CD4-positive, alpha-beta T cell treated with Interleukin-6 for 4 hours (primary cell): Measurements from ENCODE around the gene MPRIP.
A peak's percentile ranks its signal among the peaks of the same experiment; 100 is the strongest.

ENCODE experiments used
- DNase-seq: peaks from one replicate; pipeline ENCODE4 v3.0.0-alpha.2; 2020; ENCODE audit warnings: mixed read lengths

Gene MPRIP

DNA sequence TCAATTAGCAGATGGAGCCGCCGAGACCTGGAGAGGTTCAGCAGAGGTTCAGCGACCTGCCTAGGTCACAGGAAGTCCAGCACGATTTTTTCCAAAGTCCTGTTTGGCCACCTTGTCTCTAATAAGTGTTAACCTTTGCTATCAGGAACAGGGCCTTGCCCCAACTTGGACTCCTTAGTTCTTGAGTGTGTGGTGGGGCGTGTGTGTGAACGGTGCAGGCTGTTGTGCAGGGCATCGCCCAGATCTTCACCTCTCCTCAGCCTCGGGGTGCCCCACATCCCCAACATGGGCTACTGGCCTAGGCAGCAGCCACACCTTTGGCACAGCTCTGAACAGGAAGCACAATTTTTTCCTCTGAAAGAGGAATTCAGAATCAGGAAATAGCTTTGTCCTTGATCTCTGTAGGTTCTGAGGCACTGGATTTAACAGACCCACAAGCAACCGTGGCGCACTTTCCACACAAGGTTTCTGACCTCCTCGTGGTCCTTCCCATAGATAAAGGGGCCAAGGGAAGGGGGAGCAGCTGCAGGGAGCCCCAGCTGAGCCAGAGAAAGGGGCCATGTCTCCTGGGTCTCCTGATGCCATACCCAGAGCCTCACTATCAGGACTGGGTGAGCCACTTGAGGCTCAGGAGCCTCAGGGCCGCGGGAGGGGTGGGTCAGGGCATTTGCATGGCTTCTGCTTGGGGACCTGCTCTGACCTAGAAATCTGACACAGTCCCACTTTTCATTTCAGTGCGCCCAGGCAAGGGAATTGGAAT, 10.4 kb downstream of the MPRIP start:
- no peak for DNase-seq

DNA sequence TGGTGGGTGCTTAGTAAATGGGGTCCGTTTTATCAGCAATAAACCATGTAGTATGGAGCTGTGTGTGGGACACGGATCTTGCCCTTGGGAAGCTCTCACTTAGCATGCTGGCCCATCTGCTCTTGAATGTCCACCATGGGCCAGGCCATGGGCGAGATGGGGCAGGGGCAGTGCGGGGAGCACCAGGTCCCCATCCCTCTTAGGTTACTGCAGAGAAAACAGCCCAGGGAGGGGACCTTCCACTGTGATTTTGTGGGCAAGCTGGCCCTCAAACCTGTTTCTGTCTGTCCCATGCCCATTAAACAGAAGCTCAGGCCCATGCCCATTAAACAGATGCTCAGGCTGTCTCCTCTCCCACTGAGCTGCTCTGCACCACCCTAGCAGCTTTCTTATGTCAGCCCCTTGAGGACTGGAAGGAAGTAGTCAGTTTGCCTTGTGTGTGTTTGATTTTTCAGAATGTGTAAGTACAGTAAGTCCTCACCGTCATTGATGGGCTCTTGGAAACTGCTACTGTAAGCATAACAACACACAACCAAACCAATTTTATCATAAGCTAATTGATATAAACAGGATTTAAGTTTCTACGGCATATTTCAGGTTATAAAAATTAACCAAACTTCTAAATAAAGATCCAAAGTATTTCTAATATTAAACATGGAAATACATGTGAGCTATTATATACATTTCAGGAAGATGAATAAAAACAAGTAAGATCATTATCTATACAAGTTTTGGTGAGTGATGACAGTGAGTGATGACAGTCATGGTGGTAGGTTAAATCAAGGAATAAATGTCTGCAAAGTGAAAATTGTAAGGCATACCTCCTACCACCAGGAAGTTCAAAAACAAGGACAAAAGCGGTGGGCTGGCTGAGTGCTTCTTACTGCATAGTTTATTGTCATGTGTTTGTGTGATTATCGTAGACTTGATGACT, 11.5 kb downstream of the MPRIP start:
- no peak for DNase-seq

DNA sequence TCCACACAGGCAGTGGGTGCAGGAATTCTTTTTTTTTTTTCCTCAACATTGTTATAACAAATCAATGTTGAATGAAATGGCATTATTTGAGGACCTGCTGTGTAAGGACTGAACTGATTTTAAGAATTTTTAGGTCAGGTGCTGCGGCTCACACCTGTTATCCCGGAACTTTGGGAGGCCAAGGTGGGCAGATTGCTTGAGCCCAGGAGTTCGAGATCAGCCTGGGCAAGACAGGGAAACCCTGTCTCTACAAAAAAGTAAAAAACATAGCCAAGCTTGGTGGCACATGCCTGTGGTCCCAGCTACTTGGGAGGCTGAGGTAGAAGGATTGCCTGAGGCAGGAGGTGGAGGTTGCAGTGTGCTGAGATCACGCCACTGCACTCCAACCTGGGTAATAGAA, 12.4 kb downstream of the MPRIP start:
- DNase-seq = no peak

DNA sequence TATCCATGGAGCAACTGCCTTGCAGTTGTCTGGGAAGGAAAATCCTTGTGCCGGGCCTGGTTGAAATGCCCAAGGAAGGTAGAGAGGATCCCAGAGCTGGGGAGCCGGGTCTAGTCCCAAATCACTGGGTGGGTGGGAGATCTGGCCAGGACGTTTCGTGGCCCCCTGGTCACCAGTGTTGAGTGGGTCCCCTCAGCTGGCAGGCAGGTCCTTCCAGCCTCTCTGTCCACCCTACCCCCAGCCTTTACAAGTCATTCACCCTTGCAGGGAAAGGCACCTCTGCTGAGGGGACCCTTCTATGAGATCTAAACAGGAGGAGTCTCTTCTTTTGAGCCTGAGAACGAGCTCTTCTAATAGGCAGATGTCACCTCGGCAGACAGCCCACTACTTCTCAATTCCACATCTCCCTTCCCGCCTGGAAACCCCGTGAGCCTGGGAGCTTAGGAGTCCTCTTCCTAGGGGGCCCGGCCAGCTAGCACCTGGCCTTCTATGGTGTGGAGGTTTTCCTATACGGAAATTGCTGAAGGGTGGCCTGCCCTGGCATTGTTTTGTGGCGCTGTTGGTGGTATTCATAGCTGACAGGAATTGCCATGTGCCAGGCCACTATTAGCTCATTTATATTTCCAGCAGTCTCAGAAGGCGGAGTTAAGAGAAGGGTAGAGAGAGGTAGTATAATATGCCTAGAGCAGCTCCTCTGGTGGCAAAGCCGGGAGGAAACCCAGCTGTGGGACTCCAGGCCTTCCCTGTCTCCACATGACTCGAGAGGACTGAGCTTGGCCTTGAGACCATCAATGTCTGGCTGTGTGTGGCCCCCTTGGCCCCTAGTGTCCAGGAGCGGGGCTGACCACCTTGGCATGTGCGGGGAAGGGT, 13.3 kb downstream of the MPRIP start:
- DNase-seq = no peak

DNA sequence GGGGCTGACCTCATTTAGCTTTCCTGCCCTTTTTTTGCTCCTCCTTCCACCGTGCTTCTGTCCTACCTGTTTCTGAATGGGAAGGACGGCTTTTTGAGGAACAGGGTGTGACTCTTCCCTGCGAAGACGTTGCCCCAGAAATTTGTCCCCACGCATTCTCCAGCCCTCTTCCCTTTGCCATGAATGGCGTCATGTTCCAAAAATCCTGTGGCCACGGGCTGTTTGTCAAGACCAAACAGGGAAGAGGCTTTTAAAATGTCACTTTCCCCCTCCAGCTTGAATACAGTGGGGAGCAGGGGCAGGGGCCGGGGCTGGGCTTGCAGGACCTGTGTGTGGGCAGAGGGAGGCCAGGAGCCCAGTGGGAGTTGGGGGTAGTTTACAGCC, 13.9 kb downstream of the MPRIP start:
- DNase-seq = no peak

DNA sequence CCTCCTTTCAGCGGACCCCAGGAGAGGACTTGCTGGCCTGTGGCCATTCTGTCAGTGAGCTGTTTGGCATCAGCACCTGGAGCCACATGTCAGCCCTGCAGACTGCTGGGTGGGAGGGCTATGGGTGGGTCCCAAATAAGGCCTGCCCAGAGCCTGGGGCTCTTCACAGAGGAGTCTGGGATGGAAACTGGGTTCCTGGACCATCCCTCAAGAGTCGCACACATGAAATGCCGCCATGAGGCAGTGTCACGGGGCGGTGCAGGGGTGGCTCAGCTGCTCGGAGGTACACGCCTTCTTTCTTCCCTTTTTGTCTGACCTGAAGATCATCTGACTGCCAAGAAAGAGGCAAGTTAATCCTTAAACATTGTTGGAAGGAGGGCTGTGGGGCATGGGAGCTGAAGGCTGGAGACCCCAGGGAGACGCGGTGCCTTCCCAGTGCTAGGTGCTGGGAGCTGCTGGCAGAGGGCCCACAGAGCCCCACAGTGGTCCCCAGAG, 14.8 kb downstream of the MPRIP start:
- DNase-seq = no peak

DNA sequence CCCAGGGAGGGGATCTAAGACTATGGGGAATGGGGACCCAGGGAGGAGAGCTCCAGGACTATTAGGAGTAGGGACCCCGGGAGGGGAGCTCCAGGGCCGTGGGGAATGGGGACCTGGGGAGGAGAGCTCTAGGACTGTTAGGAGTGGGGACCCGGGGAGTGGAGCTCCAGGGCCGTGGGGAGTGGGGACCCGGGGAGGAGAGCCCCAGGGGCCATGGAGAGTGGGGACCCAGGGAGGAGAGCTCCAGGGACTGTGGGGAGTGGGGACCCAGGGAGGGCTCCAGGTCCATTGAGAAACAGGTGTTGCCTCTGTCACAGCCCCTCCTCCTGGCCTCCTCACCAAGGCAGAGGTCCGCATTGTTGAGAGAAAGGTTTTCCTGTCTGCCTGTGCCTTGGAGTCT, 16.0 kb downstream of the MPRIP start:
- DNase-seq = no peak

DNA sequence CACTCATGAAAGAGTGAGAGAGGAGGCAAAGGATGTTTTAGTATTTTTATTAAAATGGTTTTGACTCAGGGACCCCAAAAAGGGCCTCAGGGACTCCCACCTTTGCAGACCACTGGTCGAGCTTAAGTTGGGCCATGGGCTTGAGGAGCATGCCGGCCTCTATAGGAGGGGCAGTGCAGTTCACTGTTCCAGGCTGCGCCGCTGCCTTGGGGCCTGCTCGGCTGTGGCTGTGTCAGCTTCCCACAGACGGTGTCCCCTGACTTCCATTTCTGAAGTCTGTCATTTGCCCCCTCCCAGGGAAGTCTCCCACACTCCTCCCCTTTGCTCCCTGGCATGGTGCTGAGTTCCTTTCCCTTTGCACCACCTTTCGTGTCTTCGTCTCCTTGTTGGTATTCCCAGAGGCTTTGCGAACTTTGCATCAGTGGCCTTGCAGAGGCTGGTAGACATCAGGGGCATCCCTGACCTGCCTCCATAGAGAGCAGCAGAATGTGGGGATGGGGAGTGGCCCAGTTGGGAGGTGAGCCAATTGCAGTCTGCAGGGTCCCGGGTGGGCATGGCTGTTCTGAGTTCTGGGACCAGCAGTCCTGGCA, 17.1 kb downstream of the MPRIP start:
- DNase-seq = no peak

DNA sequence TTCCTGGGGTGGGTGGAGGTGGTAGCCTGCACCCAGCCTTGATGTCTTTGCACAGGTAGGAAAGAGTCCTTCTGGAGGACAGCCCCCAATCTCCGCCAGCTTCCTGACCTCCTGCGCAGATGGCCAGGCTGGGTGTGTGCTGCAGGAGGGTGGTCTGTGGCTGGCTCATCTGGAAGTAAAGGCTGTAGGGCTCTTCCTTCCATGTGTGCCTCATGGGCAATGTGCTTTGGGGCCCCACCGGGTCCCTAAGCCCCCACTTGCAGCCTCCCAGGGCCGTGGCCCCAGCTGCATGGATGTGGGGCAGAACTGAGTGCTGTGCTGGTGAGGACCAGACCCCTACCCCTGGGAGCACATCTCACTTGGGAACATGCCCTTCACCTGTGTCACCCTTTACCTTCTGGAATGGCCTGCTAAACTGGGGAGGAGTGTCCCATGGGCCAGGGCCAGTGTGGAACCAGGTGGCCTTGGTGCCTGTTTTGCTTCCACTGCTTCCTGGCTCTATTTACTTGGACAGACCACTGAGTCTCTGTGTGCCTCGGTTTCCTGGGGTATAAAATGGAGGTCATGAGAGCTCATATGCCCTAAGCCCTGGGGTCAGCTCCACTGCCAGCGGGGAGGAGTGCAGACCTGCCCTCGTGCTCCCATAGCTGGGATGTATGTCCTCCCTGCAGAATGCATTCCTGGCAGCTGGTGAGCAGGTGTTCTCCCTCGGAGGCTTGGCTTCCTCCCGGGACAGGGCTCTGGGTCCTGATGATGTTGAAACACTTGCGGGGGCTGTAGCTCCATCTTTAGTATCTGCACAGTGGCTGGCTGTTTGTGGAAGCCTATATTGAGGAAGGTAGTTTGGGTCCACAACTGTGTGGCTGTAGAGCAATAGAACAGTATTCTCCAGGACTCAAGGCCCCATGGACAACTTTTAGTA, 18.0 kb downstream of the MPRIP start:
- DNase-seq = no peak

DNA sequence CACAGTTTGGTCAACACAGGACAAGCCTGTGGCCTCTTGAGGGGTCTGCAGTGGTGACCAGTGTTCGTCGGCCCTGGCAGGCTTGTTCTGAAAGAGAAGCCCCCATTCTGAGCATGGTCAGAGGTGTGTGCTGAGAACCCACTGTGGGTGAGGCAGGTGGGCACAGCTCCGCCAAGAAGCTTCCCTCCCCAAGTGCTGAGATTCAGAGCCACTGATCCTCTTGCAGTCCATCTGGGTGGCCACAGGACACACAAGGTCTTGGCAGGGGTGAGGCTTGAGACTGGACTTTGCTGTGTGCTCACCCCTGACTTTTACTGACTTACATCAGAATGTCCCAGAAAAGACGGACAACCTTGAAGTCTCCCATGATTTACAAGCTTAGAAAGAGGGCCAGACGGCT, 18.7 kb downstream of the MPRIP start:
- no peak for DNase-seq

DNA sequence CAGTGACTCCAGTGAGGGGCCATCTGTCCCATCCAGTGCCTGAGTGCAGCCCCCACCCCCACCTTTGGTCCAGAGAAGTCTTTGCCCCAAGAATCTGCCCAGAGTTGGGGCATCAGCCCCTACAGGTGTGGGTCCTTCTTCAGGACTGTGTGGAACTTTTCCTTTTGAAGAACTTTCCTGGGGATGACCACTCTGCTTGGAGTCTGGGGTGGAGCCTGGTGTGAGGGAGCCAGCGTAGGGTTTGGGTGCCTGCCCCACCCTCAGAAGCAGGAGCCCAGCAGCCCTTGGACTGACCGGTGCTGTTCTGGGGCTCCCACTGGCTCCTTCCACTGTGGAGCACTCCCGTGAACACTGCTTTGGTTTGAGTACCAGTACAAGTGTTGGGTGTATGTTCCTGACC, 19.3 kb downstream of the MPRIP start:
- no peak for DNase-seq

DNA sequence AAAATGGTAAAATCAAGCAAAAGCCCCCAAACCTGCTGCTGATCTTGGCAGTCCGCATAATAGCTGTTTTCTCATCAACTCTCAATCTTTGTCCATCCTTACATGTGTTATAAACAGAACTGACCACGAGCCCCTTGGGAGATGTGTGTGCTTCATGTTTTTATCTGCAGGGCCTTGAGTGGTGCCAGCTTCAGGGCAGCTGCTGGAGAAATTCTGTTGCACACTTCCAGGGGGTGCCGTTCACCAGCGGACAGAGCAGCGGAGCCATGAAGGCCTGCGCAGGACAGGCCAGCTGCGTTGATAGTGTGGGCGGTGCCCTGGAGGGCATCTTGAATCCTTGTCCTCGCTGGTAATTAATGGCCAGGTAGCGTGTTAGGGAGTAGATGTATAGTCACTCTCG, 20.1 kb downstream of the MPRIP start:
- no peak for DNase-seq

DNA sequence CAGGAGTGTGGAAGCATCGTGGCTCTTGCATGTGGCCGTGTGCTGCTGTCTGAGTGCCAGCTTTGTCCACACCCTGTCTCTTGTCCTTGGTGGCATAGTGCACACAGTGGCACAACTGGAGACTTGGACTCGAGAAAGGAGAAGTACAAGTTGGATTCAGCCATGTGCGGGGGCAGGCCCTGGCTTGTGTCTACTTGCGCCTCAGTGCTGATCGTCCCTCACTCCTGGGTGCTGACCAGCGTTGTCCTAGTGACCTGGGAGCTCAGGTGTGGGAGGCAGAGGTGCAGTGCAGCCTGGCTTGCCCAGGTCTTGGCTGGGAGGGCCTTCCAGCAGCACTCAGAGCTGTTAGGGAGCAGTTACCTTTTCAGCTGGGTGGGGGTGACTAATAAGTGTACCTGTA, 20.6 kb downstream of the MPRIP start:
- DNase-seq = no peak

DNA sequence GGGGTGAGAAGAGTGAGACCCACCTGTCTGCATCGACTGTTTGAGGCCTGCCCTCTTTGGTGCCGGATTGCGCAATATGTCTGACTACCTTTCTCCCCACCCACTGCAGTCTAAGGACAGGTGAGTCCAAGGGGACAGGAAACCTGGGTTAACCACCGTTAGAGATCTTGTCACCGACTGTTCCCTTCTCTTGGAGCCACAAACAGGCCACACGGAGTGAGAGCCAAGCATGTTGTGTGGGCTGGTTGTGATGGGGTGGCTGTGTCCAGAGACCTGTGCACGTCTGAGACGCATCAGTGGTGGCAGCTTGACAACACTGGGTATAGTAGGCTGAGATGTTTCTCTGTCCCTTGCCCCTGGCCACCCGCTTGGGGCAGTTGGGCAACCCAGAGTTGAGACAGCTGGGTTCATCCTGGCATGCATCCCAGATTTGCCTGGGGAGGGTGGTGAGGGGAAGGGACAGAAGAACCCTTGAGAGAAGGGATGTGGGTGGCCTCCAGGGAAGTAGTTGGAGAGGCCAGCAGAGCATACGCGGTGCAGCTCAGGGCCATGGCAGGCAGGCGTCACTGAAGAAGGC, 21.4 kb downstream of the MPRIP start:
- DNase-seq = peak; percentile 24

DNA sequence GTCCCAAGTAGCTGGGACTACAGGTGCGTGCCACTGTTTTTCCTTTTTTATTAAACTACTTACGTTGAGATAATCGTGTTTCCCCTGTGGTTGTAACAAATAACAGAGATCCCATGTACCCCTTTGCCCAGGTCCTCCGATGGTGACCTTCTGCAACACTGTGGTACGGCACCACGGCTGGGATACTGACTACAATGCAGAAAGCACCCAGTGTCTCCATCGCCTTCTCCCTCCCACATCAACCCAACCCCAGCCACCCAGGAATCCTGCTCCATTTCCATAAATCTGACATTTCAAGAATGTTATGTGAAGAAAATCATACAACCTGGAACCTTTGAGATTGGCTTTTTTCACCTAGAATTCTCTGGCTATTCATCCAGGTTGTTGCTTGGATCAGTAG, 22.1 kb downstream of the MPRIP start:
- DNase-seq = no peak

DNA sequence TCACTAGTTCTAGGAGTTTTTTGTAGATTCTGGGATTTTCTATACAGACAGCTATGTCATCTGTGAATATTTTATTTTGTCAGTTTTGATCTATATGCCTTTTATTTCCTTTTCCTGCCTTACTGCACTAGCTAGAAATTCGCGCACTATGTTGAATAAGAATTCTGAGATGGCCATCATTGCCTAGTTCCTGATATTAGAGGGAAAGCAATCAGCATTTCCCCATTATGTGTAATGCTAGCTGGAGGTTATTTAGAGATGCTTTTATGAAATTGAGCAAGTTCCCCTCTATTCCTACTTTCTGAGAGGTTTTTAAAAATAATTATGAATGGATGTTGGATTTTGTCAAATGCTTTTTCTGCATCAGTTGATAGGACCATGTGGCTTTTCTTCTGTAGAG, 23.8 kb downstream of the MPRIP start:
- DNase-seq = no peak

DNA sequence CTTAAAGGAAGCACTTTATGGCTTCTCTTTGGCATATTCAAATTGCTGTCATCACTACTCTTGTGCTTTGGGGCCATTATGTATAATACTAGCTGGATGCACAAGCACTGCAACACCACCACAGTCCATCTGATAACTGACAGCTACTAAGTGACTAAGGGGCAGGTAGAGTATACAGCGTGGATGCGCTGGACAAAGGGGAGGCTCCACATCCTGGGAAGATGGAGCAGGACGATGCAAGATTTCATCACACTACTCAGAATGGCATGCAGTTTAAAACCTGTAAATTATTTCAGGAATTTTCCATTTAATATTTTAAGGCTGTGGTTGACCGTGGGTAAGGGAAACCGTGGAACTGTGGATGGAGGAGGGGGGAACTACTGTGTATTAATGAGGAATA, 25.0 kb downstream of the MPRIP start:
- no peak for DNase-seq

DNA sequence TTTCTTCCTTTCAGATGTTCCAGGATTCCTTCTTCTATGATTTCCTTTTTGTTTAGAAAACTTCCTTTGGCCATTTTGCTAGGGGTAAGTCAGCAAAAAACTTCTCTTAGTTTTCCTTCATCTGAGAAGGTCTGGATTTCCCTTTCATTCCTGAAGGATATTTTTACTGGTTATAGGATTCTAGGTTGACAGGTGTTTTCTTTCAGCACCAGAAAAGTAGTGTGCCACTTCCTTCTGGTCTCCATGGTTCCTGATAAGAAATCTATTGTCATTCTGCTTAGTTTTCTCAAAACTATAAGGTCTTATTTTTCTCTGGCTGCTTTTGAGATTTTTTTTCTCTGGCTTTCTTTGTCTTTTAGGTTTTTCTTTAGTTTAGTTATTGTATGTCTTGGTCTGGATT, 27.6 kb downstream of the MPRIP start:
- no peak for DNase-seq

DNA sequence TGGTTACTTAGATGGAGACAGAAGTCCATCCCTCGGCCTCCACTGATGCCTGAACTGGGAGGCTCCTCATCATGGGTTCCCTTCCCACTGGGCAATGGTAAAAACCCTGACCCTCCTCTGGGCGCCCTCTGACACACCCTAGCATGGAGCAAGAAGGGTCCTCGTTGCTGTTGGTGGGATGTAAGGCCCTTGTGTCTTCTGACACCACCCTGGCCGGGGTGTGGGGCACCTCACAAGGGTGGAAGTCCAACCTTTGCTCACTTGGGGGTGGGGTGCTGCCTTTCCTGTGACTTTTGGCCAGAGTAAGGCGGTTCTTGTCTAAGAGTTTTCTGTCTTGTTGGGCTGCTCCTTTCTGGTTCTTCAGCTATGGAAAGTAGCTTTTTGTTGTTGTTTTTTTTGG, 28.7 kb downstream of the MPRIP start:
- no peak for DNase-seq

DNA sequence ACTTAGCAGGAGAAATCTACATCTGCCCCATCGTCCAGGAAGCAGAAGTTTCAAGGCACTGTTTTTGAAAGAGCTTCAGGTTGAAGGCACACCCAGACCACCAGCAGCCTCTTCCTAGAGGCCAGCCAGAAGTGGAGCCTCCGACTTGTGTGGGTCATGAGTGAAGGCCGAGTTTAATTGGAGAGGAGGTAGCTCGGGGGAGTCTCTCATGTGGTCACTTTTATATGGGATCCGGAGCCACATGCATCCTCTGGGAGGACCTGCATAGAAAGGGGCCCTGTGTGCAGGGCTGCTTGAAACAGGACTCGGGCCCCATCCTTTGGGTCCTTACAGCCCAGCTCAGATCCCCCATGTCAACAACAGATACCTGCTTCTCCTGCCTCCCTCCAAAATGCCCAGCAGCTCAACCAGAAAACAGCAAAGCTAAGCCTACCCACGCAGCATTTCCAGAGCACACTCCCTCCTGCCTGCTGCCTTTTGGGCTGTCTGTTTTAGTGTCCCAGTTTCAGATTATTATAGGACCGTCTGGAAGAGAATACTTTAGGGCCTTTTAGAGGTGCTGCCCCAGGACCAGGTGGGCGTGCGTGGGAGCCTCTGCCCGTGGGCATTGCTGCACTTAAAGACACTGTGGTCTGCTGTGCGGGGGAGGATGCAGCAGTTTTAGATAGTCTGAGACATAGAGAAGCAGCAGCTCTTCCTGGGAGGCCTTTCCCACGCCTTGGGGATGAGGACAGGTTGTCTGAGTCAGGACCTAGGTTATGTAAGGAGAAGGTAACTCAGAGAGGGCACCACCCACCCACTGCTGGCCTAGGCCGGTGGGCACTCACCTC, 29.5 kb downstream of the MPRIP start:
- DNase-seq = no peak
